D721Med (cell line): Measurements from ENCODE around the gene INSL3.
"Not testable (repeated sequence)": the region's sequence is repeated elsewhere in the genome, so short reads cannot be mapped to it uniquely, and the experiment has no call there.

Experiments
- DNase-seq: peaks from one replicate; pipeline ENCODE4 v3.0.0; 2011; ENCODE audit warnings: low spot score; ENCODE audit not compliant: insufficient read length
- FAIRE-seq: peaks from 2 replicates; lab custom pipeline; 2011; peaks lifted over from hg19 to GRCh38; lab: Jason Lieb, UNC
- CTCF ChIP-seq: IDR thresholded peaks from 2 replicates; pipeline ENCODE4 v1.5.1; 2012; ENCODE audit warnings: mild to moderate bottlenecking, control low read depth; ENCODE audit not compliant: insufficient read depth; ENCODE audit errors: missing control alignments

INSL3 gene

GRCh38 chr19:17807731-17808316 lies 13.5 kb downstream of the INSL3 start:
- no peak for TF ChIP-seq CTCF
- no peak for DNase-seq
- no peak for FAIRE-seq

- DNase-seq = no peak
- FAIRE-seq = no peak
- no peak for TF ChIP-seq CTCF
These were observed 14.4 kb downstream of the INSL3 start for GRCh38 chr19:17806945-17807344.

GRCh38 chr19:17805427-17805826 lies 15.9 kb downstream of the INSL3 start:
- FAIRE-seq = no peak
- DNase-seq = no peak
- TF ChIP-seq CTCF = no peak

GRCh38 chr19:17803264-17803896 lies 17.9 kb downstream of the INSL3 start:
- DNase-seq = no peak
- FAIRE-seq = no peak
- no peak for TF ChIP-seq CTCF

- TF ChIP-seq CTCF = no peak
- DNase-seq = no peak
- no peak for FAIRE-seq
These were observed 19.0 kb downstream of the INSL3 start for GRCh38 chr19:17802137-17802858.

- FAIRE-seq = not testable (repeated sequence)
These were observed 22.7 kb downstream of the INSL3 start for GRCh38 chr19:17798599-17798998.

DNA sequence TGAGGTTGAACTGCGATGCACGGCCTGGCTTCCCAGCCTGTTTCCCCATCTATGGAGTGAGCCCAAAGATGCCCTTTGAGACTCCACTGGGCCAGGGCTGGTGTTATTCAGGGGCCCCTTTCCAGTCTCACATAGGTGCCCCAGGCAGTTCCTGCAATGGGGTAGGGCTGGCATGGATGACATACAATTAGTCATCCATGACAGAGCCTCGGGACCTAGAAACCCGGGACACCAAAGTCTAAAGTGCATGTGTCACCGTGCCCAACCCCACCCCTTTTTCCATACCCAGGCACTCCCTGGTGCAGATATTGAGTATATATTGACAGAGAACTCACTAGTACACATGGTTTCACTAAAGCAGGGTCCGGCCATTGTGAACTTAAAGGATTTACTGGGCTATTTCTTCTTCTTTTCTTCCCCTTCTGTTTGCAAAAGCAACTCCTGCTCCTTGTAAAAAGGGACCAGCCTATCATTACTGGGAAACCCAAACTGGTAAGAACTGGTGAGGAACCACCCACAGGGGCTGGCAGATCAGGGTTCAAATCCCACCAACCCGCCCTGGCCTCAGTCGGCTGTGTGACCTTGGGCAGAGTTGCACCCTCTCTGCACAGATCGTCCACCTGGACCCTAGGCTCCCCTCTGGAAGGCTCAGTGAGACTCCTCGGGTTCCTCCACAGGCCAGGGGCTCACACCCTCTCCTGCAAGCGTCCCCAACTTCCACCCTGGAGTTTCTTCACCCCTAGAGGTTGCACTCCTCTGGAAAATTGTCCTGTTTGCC lies 23.7 kb downstream of the INSL3 start:
- DNase-seq (no peak), FAIRE-seq (no peak)
- no peak for TF ChIP-seq CTCF

More at GRCh38 chr19:17798599-17798998, 22.7 kb downstream of the INSL3 start:
- not testable (repeated sequence) for DNase-seq
